HG03439 (cell line): ENCODE measurements around the gene SST.

Experiments used
- ATAC-seq: cut with Tn5 transposase; IDR thresholded peaks from one replicate; pipeline ENCODE4 v1.9.1; 2021; ENCODE audit warnings: mild to moderate bottlenecking, moderate library complexity; ENCODE audit not compliant: unreplicated experiment

The SST gene

GRCh38 chr3:187669675-187670504 is at the start of gene SST:
SST (minus strand) TSS chr3:187670394; CDS start chr3:187670291, 103 bp downstream.
- no peak for ATAC-seq

GRCh38 chr3:187719628-187720336 is 49.6 kb upstream of the SST start:
- ATAC-seq: no peak

GRCh38 chr3:187718802-187719201 is 48.6 kb upstream of the SST start:
- ATAC-seq: no peak

- ATAC-seq: no peak
These were observed 47.4 kb upstream of the SST start for GRCh38 chr3:187717572-187717971.

- peak; percentile 82 for ATAC-seq
These were observed 44.3 kb upstream of the SST start for GRCh38 chr3:187714404-187714979.

GRCh38 chr3:187713504-187713903 is 43.3 kb upstream of the SST start:
- no peak for ATAC-seq

- no peak for ATAC-seq
These were observed 39.0 kb upstream of the SST start for GRCh38 chr3:187709155-187709554.

GRCh38 chr3:187708696-187709095 is 38.5 kb upstream of the SST start:
- ATAC-seq: no peak

- no peak for ATAC-seq
These were observed 36.8 kb upstream of the SST start for GRCh38 chr3:187706971-187707370.

GRCh38 chr3:187705164-187705563 is 35.0 kb upstream of the SST start:
- no peak for ATAC-seq

GRCh38 chr3:187702507-187703033 is 32.4 kb upstream of the SST start, which contains the start of gene RTP2:
RTP2 (minus strand) TSS chr3:187702557; CDS start chr3:187702128, 429 bp downstream.
- ATAC-seq: no peak

- no peak for ATAC-seq
These were observed 30.1 kb upstream of the SST start for GRCh38 chr3:187700249-187700648.

- ATAC-seq: no peak
These were observed 28.6 kb upstream of the SST start for GRCh38 chr3:187698499-187699399.

- no peak for ATAC-seq
These were observed 25.8 kb upstream of the SST start for GRCh38 chr3:187696021-187696420.

GRCh38 chr3:187695449-187695848 is 25.3 kb upstream of the SST start:
- no peak for ATAC-seq

GRCh38 chr3:187694801-187695200 is 24.6 kb upstream of the SST start:
- ATAC-seq: no peak

- no peak for ATAC-seq
These were observed 23.2 kb upstream of the SST start for GRCh38 chr3:187693431-187693830.

- no peak for ATAC-seq
These were observed 19.8 kb upstream of the SST start for GRCh38 chr3:187689984-187690383.

GRCh38 chr3:187686621-187687273 is 16.6 kb upstream of the SST start:
- no peak for ATAC-seq

GRCh38 chr3:187685948-187686347 is 15.8 kb upstream of the SST start:
- ATAC-seq: no peak
